HepG2 (cell line): ENCODE measurements around the gene KHK. TPM values are rescaled to one million over a fixed set of nuclear protein-coding genes. Genes with fewer than 3 reads are reported as not detected.
A peak's percentile ranks its signal among the peaks of the same experiment; 100 is the strongest.

Source experiments
- BCL3 ChIP-seq: sonication (generic); formaldehyde crosslinking; IDR thresholded peaks from 2 replicates; pipeline ENCODE4 v1.5.1; 2020; ENCODE audit warnings: mild to moderate bottlenecking, missing genetic modification reagents, moderate library complexity
- ETV5 ChIP-seq: IDR thresholded peaks from 2 replicates; pipeline ENCODE4 v1.6.1; 2018; ENCODE audit warnings: missing biosample characterization, missing genetic modification reagents, inconsistent platforms, borderline replicate concordance
- FOXO1 ChIP-seq: sonication (generic); formaldehyde crosslinking; IDR thresholded peaks from 2 replicates; pipeline ENCODE4 v1.4.0; 2020; ENCODE audit warnings: missing genetic modification reagents
- GTF3A ChIP-seq: sonication (generic); formaldehyde crosslinking; conservative IDR thresholded peaks from 2 replicates; pipeline ENCODE4 v1.4.0; 2020; ENCODE audit warnings: mild to moderate bottlenecking, missing genetic modification reagents
- JUN ChIP-seq: sonication (generic); formaldehyde crosslinking; IDR thresholded peaks from 2 replicates; pipeline ENCODE4 v1.4.0; 2020; ENCODE audit warnings: mild to moderate bottlenecking, missing genetic modification reagents
- KDM6A ChIP-seq: IDR thresholded peaks from 2 replicates; pipeline ENCODE4 v1.6.1; 2016; ENCODE audit warnings: low read depth
- MBNL3 ChIP-seq: fragments of 250-450 bp; sonication (Bioruptor Pico); conservative IDR thresholded peaks from 2 replicates; pipeline ENCODE4 v1.8.0; 2022; ENCODE audit warnings: mild to moderate bottlenecking, inconsistent platforms
- MEIS2 ChIP-seq: sonication (generic); formaldehyde crosslinking; IDR thresholded peaks from 2 replicates; pipeline ENCODE4 v1.9.0; 2021; ENCODE audit warnings: mild to moderate bottlenecking, missing genetic modification reagents
- POLR2AphosphoS5 ChIP-seq: IDR thresholded peaks from 2 replicates; pipeline ENCODE4 v1.6.1; 2012; ENCODE audit warnings: low read depth, low read length
- RBFOX2 ChIP-seq: fragments of 200-400 bp; formaldehyde crosslinking; IDR thresholded peaks from 2 replicates; pipeline ENCODE4 v1.6.1; 2017; ENCODE audit warnings: low read depth, mild to moderate bottlenecking, low read length
- SIN3B ChIP-seq: fragments of 150-350 bp; IDR thresholded peaks from 2 replicates; pipeline ENCODE4 v1.6.1; 2014; ENCODE audit warnings: low read length
- UBTF ChIP-seq: sonication (generic); formaldehyde crosslinking; IDR thresholded peaks from 2 replicates; pipeline ENCODE4 v1.4.0; 2020; ENCODE audit warnings: mild to moderate bottlenecking, missing genetic modification reagents
- ZBTB37 ChIP-seq: sonication (generic); formaldehyde crosslinking; IDR thresholded peaks from 2 replicates; pipeline ENCODE4 v1.4.0; 2020; ENCODE audit warnings: mild to moderate bottlenecking, missing genetic modification reagents
- ZFP82 ChIP-seq: sonication (generic); formaldehyde crosslinking; IDR thresholded peaks from 2 replicates; pipeline ENCODE4 v1.5.1; 2020; ENCODE audit warnings: mild to moderate bottlenecking, missing genetic modification reagents, borderline replicate concordance
- ZMAT3 ChIP-seq: sonication (generic); formaldehyde crosslinking; conservative IDR thresholded peaks from 2 replicates; pipeline ENCODE4 v1.7.0; 2021; ENCODE audit warnings: missing genetic modification reagents
- ZNF12 ChIP-seq: sonication (generic); formaldehyde crosslinking; IDR thresholded peaks from 2 replicates; pipeline ENCODE4 v1.5.0; 2020; ENCODE audit warnings: missing genetic modification reagents
- ZNF512 ChIP-seq: sonication (generic); formaldehyde crosslinking; IDR thresholded peaks from 2 replicates; pipeline ENCODE4 v1.4.0; 2020; ENCODE audit warnings: mild to moderate bottlenecking, missing genetic modification reagents
- ZNF557 ChIP-seq: sonication (generic); formaldehyde crosslinking; IDR thresholded peaks from 2 replicates; pipeline ENCODE4 v1.4.0; 2020; ENCODE audit warnings: missing genetic modification reagents
- ZNF652 ChIP-seq: IDR thresholded peaks from 2 replicates; pipeline ENCODE4 v1.6.1; 2016; ENCODE audit warnings: low read depth, borderline replicate concordance
- ZNF883 ChIP-seq: sonication (generic); formaldehyde crosslinking; IDR thresholded peaks from 2 replicates; pipeline ENCODE4 v1.5.1; 2020; ENCODE audit warnings: mild to moderate bottlenecking, missing genetic modification reagents; ENCODE audit errors: not compliant biosample characterization
- polyA plus RNA-seq, 8 experiments: library from polyadenylated mRNA; depleted of rRNA in 3 of 8; stranded (reverse) in 7 of 8; unstranded in 1 of 8; fragments of >200 nt; fragmentation: Illumina TruSeq in 4 of 8; extraction: Trizol in 4 of 8; gene quantifications; 2 replicates each; pipeline versions ENCODE4 v1.2.1 to v1.2.3, GENCODE V29; 2011 to 2016; ENCODE audit warnings: low read depth in 4 of 8, missing spikeins in 1 of 8, mixed read lengths in 1 of 8; ENCODE audit not compliant: insufficient read depth in 1 of 8
- total RNA-seq, 5 experiments: library from RNA; depleted of rRNA; stranded (reverse); fragments of >200 nt; fragmentation: Illumina TruSeq; extraction: Trizol; gene quantifications; 2 replicates each; pipeline ENCODE4 v1.2.3, GENCODE V29; 2016; ENCODE audit warnings: low read depth in 1 of 5

The KHK gene
- total and polyA plus RNA-seq, 2 of the 13 experiments (the other 11 are each of a cell fraction or from before 2014, with no cell fraction given): 40.9 to 99.2 TPM

- TF ChIP-seq MBNL3 (CRISPR knock-in tag): no peak
- TF ChIP-seq SIN3B: no peak
- TF ChIP-seq GTF3A (CRISPR knock-in tag): no peak
- no peak for TF ChIP-seq ZFP82 (CRISPR knock-in tag)
- TF ChIP-seq UBTF (CRISPR knock-in tag): peak; percentile 49; the same call in 1 of the 2 replicates
- TF ChIP-seq ZNF883 (CRISPR knock-in tag): no peak
- TF ChIP-seq ZNF652 (CRISPR knock-in tag): no peak
- no peak for TF ChIP-seq BCL3 (CRISPR knock-in tag)
- TF ChIP-seq KDM6A (CRISPR knock-in tag): no peak
- TF ChIP-seq ZNF12 (CRISPR knock-in tag): 0 out of 2 replicates have a peak, but pooled peaks have one; percentile 6
- no peak for TF ChIP-seq ZMAT3 (CRISPR knock-in tag)
- TF ChIP-seq RBFOX2: no peak
- TF ChIP-seq MEIS2 (CRISPR knock-in tag): no peak
- TF ChIP-seq ZNF557 (CRISPR knock-in tag): 0 out of 2 replicates have a peak, but pooled peaks have one; percentile 7
- TF ChIP-seq FOXO1 (CRISPR knock-in tag): peak; percentile 42; the same call in 1 of the 2 replicates
- TF ChIP-seq ETV5 (CRISPR knock-in tag): peak; percentile 34
- TF ChIP-seq JUN (CRISPR knock-in tag): no peak
- no peak for TF ChIP-seq ZNF512 (CRISPR knock-in tag)
- TF ChIP-seq POLR2AphosphoS5: peak; percentile 56
- peak; percentile 68; the same call in 1 of the 2 replicates for TF ChIP-seq ZBTB37 (CRISPR knock-in tag)
These were observed at the start of gene KHK (continued) for GRCh38 chr2:27086724-27087593.
